Sigmoid colon (tissue), 7 donors: ENCODE results near the gene RASEF. TPM values are rescaled to one million over a fixed set of nuclear protein-coding genes. Genes with fewer than 3 reads are reported as not detected.
"Not testable (repeated sequence)": the region's sequence is repeated elsewhere in the genome, so short reads cannot be mapped to it uniquely, and the experiment has no call there.

Experiments
- DNase-seq: peaks from one replicate; pipeline ENCODE4 v3.0.0-alpha.2; 2019
- H3K27ac ChIP-seq, 4 donors: fragments of 200-600 bp; sonication (generic); one replicate each; pipeline ENCODE4 v1.5.1; 2016 to 2019; ENCODE audit warnings: mild to moderate bottlenecking in 1 of 4
- H3K27me3 ChIP-seq, 3 donors: fragments of 200-600 bp; sonication (generic); one replicate each; pipeline ENCODE4 v1.5.1; 2019; ENCODE audit warnings: mild to moderate bottlenecking in 1 of 3
- H3K36me3 ChIP-seq, 4 donors: fragments of 200-600 bp; sonication (generic); one replicate each; pipeline ENCODE4 v1.5.1; 2016 to 2019
- H3K4me1 ChIP-seq, 4 donors: fragments of 200-600 bp; sonication (generic); one replicate each; pipeline ENCODE4 v1.5.1; 2017 to 2019
- H3K4me3 ChIP-seq, 4 donors: fragments of 200-600 bp; sonication (generic); one replicate each; pipeline ENCODE4 v1.5.1; 2017 to 2019; ENCODE audit warnings: mild to moderate bottlenecking in 2 of 4, moderate library complexity in 1 of 4
- H3K9me3 ChIP-seq, 4 donors: fragments of 200-600 bp in 3 of 4; sonication (generic) in 3 of 4; one replicate each; pipeline versions ENCODE4 v1.5.1 to v1.6.1; 2013 to 2019
- EP300 ChIP-seq, 4 donors: sonication (generic); formaldehyde crosslinking; IDR thresholded peaks; one replicate each; pipeline ENCODE4 v1.6.1; 2017; ENCODE audit warnings: antibody characterized with exemption in 4 of 4
- POLR2A ChIP-seq, 2 donors: fragments of 450-650 bp; IDR thresholded peaks; one replicate each; pipeline ENCODE4 v1.6.1; 2016; ENCODE audit warnings: antibody characterized with exemption in 2 of 2, mild to moderate bottlenecking in 2 of 2, moderate library complexity in 2 of 2
- POLR2AphosphoS5 ChIP-seq, 4 donors: sonication (generic); formaldehyde crosslinking; IDR thresholded peaks; one replicate each; pipeline ENCODE4 v1.6.1; 2017; ENCODE audit warnings: antibody characterized with exemption in 4 of 4
- WGBS, 2 donors: extraction: QIAGEN DNeasy Blood & Tissue Kit; methylation state at CpG; one replicate each; pipeline ENCODE4 v1.1.7; 2013; 5-methylcytosine and 5-hydroxymethylcytosine counted together
- intact Hi-C: fragments of 100-400 bp; cut with DNase I; formaldehyde crosslinking; loops from one replicate; pipeline ENCODE4 v1.15.1; 2023
- polyA plus RNA-seq, 3 donors: library from polyadenylated mRNA; stranded (reverse); fragments of 200-250 nt; gene quantifications; one replicate each; pipeline ENCODE4 v1.2.3, GENCODE V29; 2013
- total RNA-seq, 4 donors: library from RNA; depleted of rRNA; stranded (reverse); fragments of >200 nt; gene quantifications; one replicate each; pipeline ENCODE4 v1.1.0, GENCODE V29; 2016
- TF ChIP-seq, protein P1 (sequence below), 4 experiments: fragments of 450-650 bp in 3 of 4; fragments of 200-600 bp in 1 of 4; IDR thresholded peaks; one replicate each; pipeline ENCODE4 v1.5.1; 2016 to 2019; ENCODE audit warnings: antibody characterized with exemption in 4 of 4, mild to moderate bottlenecking in 3 of 4, moderate library complexity in 2 of 4
- donor health status: healthy with polysubstance abuse.
- donor health status: Bipolar disorder and iron deficiency.
- donor health status: healthy.

Gene RASEF
- total and polyA plus RNA-seq, 7 donors: 0.16 to 24.0 (median 1.1) TPM

DNA sequence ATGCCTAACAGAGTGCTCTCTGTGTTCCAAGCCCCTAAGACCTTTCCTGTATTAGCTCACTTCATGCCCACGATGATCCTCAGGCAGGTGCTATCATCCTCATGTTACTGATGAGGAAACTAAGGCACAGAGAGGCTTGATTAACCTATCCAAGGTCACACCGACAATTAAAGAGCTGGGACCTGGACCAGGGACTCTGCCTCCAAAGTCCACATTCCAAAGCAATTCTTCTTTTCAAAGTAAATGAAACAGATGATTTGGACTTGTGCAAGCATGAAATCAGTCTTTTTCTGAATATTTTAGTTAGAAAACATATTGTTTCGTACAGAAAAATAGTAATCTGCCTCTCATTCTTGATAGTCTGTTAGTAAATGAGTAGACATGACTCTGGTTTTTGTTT lies 18.1 kb upstream of the RASEF start:
- H3K27ac ChIP-seq: no peak overlapping the region
- no peaks in the 10 kb centered on the region for H3K27me3 ChIP-seq
- H3K4me3 ChIP-seq: no peak overlapping the region
- no peak for DNase-seq
- TF ChIP-seq EP300 (IDR thresholded peaks at IDR 0.05) (no peak), POLR2AphosphoS5 (IDR thresholded peaks at IDR 0.05) (no peak), POLR2A (IDR thresholded peaks at IDR 0.05) (no peak)
- TF ChIP-seq, protein P1, sequence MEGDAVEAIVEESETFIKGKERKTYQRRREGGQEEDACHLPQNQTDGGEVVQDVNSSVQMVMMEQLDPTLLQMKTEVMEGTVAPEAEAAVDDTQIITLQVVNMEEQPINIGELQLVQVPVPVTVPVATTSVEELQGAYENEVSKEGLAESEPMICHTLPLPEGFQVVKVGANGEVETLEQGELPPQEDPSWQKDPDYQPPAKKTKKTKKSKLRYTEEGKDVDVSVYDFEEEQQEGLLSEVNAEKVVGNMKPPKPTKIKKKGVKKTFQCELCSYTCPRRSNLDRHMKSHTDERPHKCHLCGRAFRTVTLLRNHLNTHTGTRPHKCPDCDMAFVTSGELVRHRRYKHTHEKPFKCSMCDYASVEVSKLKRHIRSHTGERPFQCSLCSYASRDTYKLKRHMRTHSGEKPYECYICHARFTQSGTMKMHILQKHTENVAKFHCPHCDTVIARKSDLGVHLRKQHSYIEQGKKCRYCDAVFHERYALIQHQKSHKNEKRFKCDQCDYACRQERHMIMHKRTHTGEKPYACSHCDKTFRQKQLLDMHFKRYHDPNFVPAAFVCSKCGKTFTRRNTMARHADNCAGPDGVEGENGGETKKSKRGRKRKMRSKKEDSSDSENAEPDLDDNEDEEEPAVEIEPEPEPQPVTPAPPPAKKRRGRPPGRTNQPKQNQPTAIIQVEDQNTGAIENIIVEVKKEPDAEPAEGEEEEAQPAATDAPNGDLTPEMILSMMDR (IDR thresholded peaks at IDR 0.05): no peak
- no peaks in the 10 kb centered on the region for H3K36me3 ChIP-seq
- 87% methylated on average over 3 of the region's 3 CpGs for WGBS, 2 donors
- intact Hi-C loops: no loop called here
- no peaks in the 10 kb centered on the region for H3K4me1 ChIP-seq
- H3K9me3 ChIP-seq: no peaks in the 10 kb centered on the region

DNA sequence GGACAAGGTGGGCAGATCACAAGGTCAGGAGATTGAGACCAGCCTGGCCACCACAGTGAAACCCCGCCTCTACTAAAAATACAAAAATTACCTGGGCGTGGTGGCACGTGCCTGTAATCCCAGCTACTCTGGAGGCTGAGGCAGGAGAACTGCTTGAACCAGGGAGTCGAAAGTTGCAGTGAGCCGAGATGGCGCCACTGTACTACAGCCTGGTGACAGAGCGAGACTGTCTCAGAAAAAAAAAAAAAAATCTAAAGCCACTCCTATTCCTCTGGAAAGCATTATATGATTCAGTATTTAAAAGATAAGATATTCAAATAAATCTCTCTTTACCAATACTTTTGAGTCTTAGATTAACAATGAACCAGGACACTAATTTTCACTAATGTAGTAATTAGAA lies 13.0 kb upstream of the RASEF start:
- H3K9me3 ChIP-seq, H3K4me1 ChIP-seq, H3K27me3 ChIP-seq, H3K27ac ChIP-seq, intact Hi-C loops, H3K36me3 ChIP-seq, DNase-seq, H3K4me3 ChIP-seq: not testable (repeated sequence)
- 75 to 88% methylated on average over 7 of the region's 7 CpGs for WGBS, 2 donors

DNA sequence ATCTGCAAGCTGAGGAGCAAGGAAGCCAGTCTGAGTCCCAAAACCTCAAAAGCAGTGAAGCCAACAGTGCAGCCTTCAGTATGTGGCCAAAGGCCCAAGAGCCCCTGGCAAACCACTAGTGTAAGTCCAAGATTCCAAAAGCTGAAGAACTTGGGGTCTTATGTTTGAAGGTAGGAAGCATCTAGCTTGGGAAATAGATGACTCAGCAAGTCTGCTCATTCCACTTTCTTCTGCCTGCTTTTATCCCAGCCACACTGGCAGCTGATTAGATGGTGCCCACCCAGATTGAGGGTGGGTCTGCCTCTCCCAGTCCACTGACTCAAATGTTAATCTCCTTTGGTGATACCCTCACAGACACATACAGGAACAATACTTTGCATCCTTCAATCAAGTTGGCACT lies 9.6 kb upstream of the RASEF start:
- H3K27me3 ChIP-seq, intact Hi-C loops, H3K9me3 ChIP-seq, H3K4me1 ChIP-seq, H3K4me3 ChIP-seq, H3K27ac ChIP-seq, H3K36me3 ChIP-seq, DNase-seq: not testable (repeated sequence)

DNA sequence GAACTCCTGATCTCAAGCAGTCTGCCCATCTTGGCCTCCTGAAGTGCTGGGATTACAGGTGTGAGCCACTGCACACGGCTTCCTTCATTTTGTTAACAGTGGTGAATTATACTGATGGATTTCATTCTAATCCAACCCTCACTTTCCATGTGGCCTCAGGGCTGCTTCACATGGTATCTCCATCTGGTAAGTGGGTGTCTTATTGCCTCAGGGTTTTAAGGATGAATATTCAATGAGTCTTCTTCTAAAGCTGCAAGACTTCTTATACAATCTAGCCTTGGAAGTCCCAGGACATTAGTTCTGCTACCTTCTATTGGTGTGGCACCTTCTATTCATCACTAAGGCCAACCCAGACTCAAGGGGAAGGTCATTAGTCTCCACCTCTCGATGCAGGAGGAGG lies 8.7 kb upstream of the RASEF start:
- 80 to 86% methylated on average over 2 of the region's 2 CpGs for WGBS, 2 donors
- Histone ChIP-seq H3K4me1 (no peaks in the 10 kb centered on the region), H3K27ac (no peak overlapping the region), H3K9me3 (no peaks in the 10 kb centered on the region), H3K27me3 (no peaks in the 10 kb centered on the region), H3K36me3 (no peaks in the 10 kb centered on the region), H3K4me3 (no peak overlapping the region)
- TF ChIP-seq, protein P1 (IDR thresholded peaks at IDR 0.05): no peak
- DNase-seq: no peak
- intact Hi-C loops: no loop called here

DNA sequence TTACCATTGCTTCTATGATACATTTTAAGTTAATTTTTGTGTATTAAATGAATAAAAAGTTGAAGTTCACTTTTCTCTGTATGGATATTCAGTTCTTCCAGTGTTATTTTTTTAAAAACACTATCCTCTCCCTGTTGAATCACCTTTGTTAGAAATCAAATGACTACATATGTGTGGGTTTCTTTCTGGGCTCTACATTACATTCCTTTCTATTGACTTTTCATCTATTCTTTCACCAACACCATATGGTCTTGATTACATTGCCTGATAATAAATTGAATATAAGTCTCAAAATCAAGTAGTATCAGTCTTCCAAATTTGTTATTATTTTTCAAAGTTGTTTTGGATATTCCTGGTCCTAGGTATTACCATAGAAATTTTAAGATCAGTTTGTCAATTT lies 7.3 kb upstream of the RASEF start:
- no peak overlapping the region for H3K27ac ChIP-seq
- H3K4me1 ChIP-seq: no peaks in the 10 kb centered on the region
- intact Hi-C loops: no loop called here
- H3K4me3 ChIP-seq: no peak overlapping the region
- no peak for TF ChIP-seq POLR2AphosphoS5 (IDR thresholded peaks at IDR 0.05)
- no peak for TF ChIP-seq POLR2A (IDR thresholded peaks at IDR 0.05)
- TF ChIP-seq, protein P1 (IDR thresholded peaks at IDR 0.05): no peak
- no peak for TF ChIP-seq EP300 (IDR thresholded peaks at IDR 0.05)
- H3K36me3 ChIP-seq: no peaks in the 10 kb centered on the region
- peaks cover 0 to under 1% (median 0%) of the 10 kb centered on the region in 4 donors for H3K9me3 ChIP-seq
- DNase-seq: no peak
- no peaks in the 10 kb centered on the region for H3K27me3 ChIP-seq

DNA sequence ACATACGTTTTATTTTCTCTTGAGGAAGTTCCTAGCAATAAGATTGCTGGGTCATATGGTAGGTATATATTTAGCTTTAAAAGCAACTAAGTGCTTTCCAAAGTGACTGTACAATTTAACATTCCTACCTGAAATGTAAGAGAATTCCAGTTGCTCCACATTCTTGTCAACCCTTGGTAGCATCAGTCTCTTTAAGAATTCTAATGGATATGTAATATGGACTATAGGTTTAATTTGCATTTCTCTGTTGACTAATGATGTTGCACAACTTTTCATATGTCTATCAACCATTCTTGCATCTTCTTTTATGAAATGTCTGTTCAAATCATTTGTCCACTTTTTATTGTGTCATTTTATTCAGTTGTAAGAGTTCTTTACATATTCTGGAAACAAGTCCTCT lies 6.7 kb upstream of the RASEF start:
- TF ChIP-seq EP300 (IDR thresholded peaks at IDR 0.05) (no peak), POLR2AphosphoS5 (IDR thresholded peaks at IDR 0.05) (no peak), POLR2A (IDR thresholded peaks at IDR 0.05) (no peak)
- TF ChIP-seq, protein P1 (IDR thresholded peaks at IDR 0.05): no peak
- intact Hi-C loops: no loop called here
- peaks cover 0 to 4% (median 0%) of the 10 kb centered on the region in 4 donors for H3K9me3 ChIP-seq
- H3K4me1 ChIP-seq: no peaks in the 10 kb centered on the region
- H3K36me3 ChIP-seq: no peaks in the 10 kb centered on the region
- no peak for DNase-seq
- no peaks in the 10 kb centered on the region for H3K27me3 ChIP-seq
- WGBS, 2 donors: 66 to 80% methylated on average over 1 of the region's 1 CpG
- no peak overlapping the region for H3K27ac ChIP-seq
- no peak overlapping the region for H3K4me3 ChIP-seq
